Spleen (tissue), 7 donors: ENCODE results near the gene ALG11.

ENCODE experiments used
- POLR2A ChIP-seq, 3 donors: fragments of 450-650 bp; IDR thresholded peaks; one replicate each; pipeline ENCODE4 v1.5.1; 2017; ENCODE audit warnings: antibody characterized with exemption in 3 of 3, mild to moderate bottlenecking in 1 of 3
- POLR2AphosphoS5 ChIP-seq, 3 donors: sonication (generic); formaldehyde crosslinking; IDR thresholded peaks; one replicate each; pipeline ENCODE4 v1.5.1; 2017; ENCODE audit warnings: antibody characterized with exemption in 3 of 3
- TF ChIP-seq, protein P1 (sequence below), 11 experiments: fragments of 200-600 bp in 7 of 11; fragments of 450-650 bp in 4 of 11; sonication (generic) in 4 of 11; IDR thresholded peaks in 8 of 11; conservative IDR thresholded peaks in 3 of 11; 1 replicate in 7 of 11; 2 replicates in 4 of 11; pipeline versions ENCODE4 v1.4.0 to v1.8.0; 2016 to 2021; ENCODE audit warnings: antibody characterized with exemption in 11 of 11, inconsistent platforms in 4 of 11, mild to moderate bottlenecking in 1 of 11
- donor health status: DM: no; HTN: no; CAD: no; lungs with moderate emphysema.
- donor health status: DM: no; HTN: no; CAD: no.
- donor health status: DM: no; HTN: no; CAD: no.

DNA sequence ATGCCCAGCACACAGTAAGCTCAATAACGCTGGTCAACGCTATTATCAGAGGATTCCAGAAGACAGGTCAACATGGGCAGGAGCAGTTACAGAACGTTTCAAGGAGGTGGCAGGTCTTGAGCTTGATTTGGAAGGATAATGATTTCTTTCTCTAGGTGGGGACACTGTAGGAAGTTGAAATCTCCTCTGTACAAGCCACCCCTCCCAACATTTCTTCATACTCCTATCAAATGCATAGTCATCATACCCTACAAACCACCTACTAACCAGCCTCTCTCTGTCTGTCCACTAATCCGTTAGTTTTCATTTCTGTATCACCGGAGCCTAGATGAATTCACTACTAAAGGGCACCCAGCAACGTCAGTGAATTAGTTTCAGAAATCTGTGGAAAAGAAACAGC is 2.3 kb upstream of the ALG11 start:
- TF ChIP-seq POLR2A (IDR thresholded peaks at IDR 0.05) (no peak), POLR2AphosphoS5 (IDR thresholded peaks at IDR 0.05) (no peak)
- TF ChIP-seq, protein P1, sequence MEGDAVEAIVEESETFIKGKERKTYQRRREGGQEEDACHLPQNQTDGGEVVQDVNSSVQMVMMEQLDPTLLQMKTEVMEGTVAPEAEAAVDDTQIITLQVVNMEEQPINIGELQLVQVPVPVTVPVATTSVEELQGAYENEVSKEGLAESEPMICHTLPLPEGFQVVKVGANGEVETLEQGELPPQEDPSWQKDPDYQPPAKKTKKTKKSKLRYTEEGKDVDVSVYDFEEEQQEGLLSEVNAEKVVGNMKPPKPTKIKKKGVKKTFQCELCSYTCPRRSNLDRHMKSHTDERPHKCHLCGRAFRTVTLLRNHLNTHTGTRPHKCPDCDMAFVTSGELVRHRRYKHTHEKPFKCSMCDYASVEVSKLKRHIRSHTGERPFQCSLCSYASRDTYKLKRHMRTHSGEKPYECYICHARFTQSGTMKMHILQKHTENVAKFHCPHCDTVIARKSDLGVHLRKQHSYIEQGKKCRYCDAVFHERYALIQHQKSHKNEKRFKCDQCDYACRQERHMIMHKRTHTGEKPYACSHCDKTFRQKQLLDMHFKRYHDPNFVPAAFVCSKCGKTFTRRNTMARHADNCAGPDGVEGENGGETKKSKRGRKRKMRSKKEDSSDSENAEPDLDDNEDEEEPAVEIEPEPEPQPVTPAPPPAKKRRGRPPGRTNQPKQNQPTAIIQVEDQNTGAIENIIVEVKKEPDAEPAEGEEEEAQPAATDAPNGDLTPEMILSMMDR (IDR thresholded peaks at IDR 0.05 in 8 of 11, conservative IDR thresholded peaks at IDR 0.05 in 3 of 11): no peak
